Peyer's patch (tissue), 4 donors: ENCODE data around the gene YARS1.

ENCODE experiments used
- CTCF ChIP-seq, 6 experiments: fragments of 450-650 bp in 4 of 6; fragments of 200-600 bp in 2 of 6; sonication (generic) in 1 of 6; IDR thresholded peaks; one replicate each; pipeline ENCODE4 v1.5.1; 2017 to 2019; ENCODE audit warnings: antibody characterized with exemption in 6 of 6, mild to moderate bottlenecking in 3 of 6, moderate library complexity in 1 of 6
- POLR2A ChIP-seq, 2 donors: fragments of 450-650 bp; IDR thresholded peaks; one replicate each; pipeline ENCODE4 v1.5.1; 2017; ENCODE audit warnings: antibody characterized with exemption in 2 of 2, mild to moderate bottlenecking in 2 of 2, moderate library complexity in 2 of 2

- no peak for TF ChIP-seq CTCF (IDR thresholded peaks at IDR 0.05)
- TF ChIP-seq POLR2A (IDR thresholded peaks at IDR 0.05), result no peak
Observed at GRCh38 chr1:32748348-32748747, 68.8 kb downstream of the YARS1 start.
